Activated naive CD4-positive, alpha-beta T cell treated with anti-CD3 and anti-CD28 coated beads, Interleukin-2, amount 50 U/mL, for 72 hours (primary cell): Measurements from ENCODE around the gene HABP2. TPM values are rescaled to one million over a fixed set of nuclear protein-coding genes. Genes with fewer than 3 reads are reported as not detected.

ENCODE experiments used
- ATAC-seq, 2 donors: fragments of 150-1000 bp; cut with Tn5 transposase; 2 replicates each; pipeline ENCODE4 v1.10.0; 2021; ENCODE audit warnings: mild to moderate bottlenecking in 2 of 2, moderate library complexity in 2 of 2
- DNase-seq, 2 donors: peaks; one replicate each; pipeline ENCODE4 v3.0.0; 2021 to 2022; ENCODE audit warnings: low spot score in 2 of 2
- H3K27ac Mint-ChIP-seq, 2 donors: one replicate each; pipeline ENCODE4 v1.8.0; 2022; ENCODE audit warnings: mild to moderate bottlenecking in 2 of 2, mixed read lengths in 2 of 2
- H3K36me3 Mint-ChIP-seq, 2 donors: one replicate each; pipeline ENCODE4 v1.8.0; 2022; ENCODE audit warnings: mixed read lengths in 2 of 2
- H3K9me3 Mint-ChIP-seq, 2 donors: one replicate each; pipeline ENCODE4 v1.8.0; 2022; ENCODE audit warnings: mixed read lengths in 2 of 2
- total RNA-seq, 2 donors: library from RNA; stranded (reverse); gene quantifications; one replicate each; pipeline ENCODE4 v1.2.3, GENCODE V29; 2022

Gene HABP2
- total RNA-seq, 2 donors from 2014 or later, result not detected

DNA sequence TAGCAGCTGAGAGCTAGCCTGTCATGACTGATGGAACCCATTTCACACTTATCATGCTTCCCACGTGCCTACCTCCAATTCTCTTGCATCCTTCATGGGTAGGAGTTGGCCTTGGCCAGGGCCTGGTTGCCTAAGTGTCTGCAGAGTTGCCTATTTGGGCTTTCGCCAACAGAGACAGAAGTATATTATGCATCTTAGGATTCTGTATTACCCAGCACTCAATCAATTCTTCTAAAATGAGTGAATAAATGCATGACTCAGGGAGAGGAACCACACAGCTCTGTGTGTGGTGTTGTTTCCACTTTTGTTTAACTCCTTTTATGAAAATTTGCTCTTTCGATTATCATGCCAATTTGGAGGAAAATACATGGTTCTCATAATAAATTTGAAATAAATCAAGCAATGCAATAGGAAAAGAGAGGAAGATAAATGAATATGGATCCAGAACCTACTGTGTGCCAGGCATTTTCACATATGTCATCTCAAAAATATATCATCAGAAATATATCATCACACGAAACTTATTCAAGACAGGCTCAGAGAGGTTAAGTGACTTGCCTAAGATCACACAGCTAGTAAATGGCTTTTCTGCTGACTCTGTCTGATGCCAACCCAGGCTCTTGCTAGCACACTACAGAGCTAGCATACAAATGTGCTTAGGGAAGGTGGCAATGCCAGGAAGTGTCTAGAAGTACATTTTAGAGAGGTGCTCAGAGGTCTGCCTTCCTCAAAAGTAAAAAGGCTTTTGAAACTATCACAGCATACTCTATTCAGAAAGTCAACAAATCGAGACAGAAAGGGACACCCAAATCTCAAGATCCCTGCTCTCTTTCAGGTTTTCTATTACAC lies 9.5 kb upstream of the HABP2 start:
- no peak for ATAC-seq
- Mint-ChIP-seq H3K27ac (no peak overlapping the region), H3K36me3 (no peaks in the 10 kb centered on the region), H3K9me3 (no peaks in the 10 kb centered on the region)
- no peak for DNase-seq

DNA sequence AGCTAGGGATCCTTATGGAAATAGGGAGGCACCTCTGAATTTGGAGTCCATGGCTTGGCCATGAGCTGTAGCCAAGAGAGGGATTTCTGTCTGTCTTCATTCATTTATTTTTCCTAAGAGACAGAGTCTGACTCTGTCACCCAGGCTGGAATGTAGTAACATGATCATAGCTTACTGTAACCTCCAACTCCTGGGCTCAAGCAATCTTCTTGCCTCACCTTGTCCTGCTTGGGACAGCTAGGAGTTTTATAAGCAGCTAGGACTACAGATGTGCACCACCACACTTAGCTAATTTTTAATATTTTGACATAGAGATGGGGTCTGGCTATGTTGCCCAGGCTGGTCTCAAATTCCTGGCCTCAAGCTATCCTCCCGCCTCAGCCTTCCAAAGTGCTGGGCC lies 8.5 kb upstream of the HABP2 start:
- DNase-seq, result no peak
- Mint-ChIP-seq H3K27ac (no peak overlapping the region), H3K9me3 (no peaks in the 10 kb centered on the region), H3K36me3 (no peaks in the 10 kb centered on the region)
- ATAC-seq, result no peak

DNA sequence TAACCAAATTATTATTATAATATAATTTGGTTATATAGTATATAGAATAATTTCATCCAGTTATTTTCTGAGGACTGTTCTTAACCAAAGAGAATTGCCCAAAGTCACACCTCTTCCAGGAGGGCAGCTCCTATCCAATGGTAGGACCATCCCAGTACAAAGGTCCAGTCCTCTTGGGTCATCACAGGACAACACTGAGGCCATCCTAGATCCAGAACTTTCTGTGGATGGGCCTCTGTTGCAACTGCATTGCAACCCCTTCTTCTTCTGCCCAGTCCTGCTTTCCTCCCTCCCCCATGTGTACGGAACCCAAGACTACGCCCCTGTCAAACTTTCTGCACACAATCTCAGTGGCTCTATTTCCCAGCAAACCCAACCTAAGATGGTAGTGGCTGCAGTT lies 5.4 kb upstream of the HABP2 start:
- ATAC-seq, result no peak
- DNase-seq, result no peak
- Mint-ChIP-seq H3K27ac (no peak overlapping the region), H3K36me3 (no peaks in the 10 kb centered on the region), H3K9me3 (no peaks in the 10 kb centered on the region)

DNA sequence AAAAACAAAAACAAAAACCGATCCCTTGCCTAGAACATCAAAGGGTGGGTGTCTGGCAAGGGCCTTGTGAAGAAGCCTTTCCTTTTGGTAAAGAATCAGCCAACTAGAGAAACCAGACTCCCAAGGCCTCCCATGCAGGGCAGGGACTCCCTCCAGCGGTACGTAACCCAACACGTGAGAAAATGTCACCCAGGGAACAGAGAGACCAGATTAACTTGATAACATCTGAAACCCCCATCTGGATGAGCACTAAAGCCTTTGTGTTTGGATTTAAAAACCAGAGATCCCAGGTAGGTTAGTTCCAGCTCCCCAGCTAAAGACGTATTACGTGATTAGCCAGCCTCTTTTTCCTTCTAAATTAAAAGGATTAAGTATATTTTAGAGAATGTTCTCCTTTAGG lies 3.0 kb upstream of the HABP2 start:
- no peaks in the 10 kb centered on the region for H3K36me3 Mint-ChIP-seq
- ATAC-seq, result no peak
- H3K27ac Mint-ChIP-seq, result no peak overlapping the region

DNA sequence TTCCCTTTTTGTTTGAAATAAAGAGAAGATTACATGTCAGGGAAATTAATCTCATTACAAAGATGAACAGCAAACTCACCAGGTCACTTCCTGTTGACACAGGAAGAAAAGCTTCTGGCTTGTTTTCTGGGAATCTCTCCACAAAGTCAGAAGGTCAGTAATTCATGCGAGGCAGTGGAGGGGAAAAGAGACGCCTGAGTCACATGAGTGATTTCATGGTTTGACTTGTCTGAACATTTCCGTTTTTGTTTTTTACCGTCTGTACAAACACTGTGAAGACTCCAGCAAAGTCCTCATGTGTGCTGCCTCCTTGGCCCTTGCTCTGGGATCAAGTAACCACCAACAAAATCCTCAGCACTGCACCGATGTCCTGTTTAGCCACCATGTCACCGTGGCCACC lies 2.5 kb upstream of the HABP2 start:
- no peak overlapping the region for H3K27ac Mint-ChIP-seq
- H3K9me3 Mint-ChIP-seq, result no peaks in the 10 kb centered on the region
- DNase-seq, result no peak
- ATAC-seq, result no peak
- no peaks in the 10 kb centered on the region for H3K36me3 Mint-ChIP-seq

More for the DNA sequence above, 3.0 kb upstream of the HABP2 start:
- DNase-seq, result no peak
- no peaks in the 10 kb centered on the region for H3K9me3 Mint-ChIP-seq

DNA sequence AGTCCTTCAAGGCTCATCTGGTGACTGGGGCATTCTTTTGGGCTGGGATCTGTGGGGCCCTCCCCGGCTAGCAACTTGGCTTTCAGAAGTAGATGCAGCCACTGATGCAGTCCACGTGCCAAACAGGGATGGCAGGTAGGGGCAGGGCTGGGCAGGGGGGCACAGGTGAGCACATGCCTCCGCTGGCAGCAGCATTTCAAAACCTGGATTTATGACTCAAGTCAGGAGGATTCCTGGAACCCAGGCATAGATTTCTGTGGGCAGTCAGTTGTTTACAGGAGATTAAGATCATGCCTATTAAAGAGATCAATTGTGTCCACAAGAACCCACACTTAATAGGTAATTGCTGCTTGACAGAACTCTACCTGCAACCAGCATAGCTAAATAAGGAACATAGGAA lies 839 bp upstream of the HABP2 start:
- H3K36me3 Mint-ChIP-seq, result no peaks in the 10 kb centered on the region
- H3K27ac Mint-ChIP-seq, result no peak overlapping the region
- ATAC-seq, result no peak
- DNase-seq, result no peak
- H3K9me3 Mint-ChIP-seq, result no peaks in the 10 kb centered on the region

DNA sequence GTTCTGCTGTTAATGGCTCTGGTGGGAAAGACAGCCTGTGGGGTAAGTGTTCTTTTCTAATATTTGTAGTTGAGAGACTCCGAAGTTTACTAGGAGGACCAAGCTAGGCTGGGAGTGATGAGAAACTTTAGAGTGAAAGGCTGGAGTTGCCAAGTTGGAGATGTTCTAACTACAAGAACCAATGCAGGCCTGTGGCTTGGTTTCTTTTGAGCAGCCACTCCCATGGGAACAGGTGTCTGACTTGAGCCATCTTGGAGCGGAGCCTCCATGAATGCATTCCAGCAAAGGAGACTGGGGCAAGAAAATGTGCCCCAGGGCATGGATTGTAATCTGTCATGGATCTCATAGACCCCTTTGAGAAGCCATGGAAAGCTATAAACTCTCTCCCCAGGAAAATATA lies 296 bp downstream of the HABP2 start:
- ATAC-seq, result no peak
- Mint-ChIP-seq H3K27ac (no peak overlapping the region), H3K9me3 (no peaks in the 10 kb centered on the region), H3K36me3 (no peaks in the 10 kb centered on the region)
- DNase-seq, result no peak

DNA sequence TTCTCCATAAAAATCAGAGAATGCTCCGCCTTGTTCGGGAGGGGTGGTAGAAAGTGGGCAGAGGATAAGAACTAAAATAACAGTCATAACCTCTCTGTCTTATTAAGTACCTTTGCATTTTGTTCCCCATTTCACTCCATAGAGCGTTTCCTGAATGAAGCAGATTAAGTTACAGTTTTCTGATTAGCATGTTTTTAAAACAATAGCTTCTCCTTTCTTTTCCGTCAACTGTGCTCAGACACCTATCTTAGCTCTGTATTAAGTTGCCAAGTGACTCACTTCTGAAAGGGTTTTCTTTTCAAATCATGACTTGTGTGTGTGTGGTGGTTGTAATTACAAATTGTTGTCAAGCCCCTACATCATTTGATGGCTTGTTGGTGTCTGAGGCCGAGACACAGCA lies 1.4 kb downstream of the HABP2 start:
- H3K36me3 Mint-ChIP-seq, result no peaks in the 10 kb centered on the region
- H3K27ac Mint-ChIP-seq, result no peak overlapping the region
- DNase-seq (no peak), ATAC-seq (no peak)
- H3K9me3 Mint-ChIP-seq, result no peaks in the 10 kb centered on the region

DNA sequence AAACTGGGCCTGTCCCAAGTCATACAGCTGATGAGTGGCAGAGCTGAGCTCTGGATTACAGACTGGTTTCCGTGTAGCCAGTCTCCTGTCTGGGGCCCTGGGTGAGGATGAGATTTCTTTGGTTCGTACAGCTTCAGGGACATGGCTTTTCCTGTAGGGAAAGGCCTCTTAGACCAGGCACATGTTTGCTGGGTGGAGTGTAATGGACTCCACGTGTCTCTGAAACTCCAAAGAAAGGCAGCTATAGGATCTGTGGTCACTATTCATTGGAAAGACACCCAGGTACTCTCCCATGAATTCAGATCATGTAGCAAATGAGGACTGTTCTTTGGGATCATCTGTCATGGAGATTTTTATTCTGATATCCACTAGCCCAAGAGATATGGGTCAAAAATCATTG lies 2.4 kb downstream of the HABP2 start:
- ATAC-seq, result no peak
- Mint-ChIP-seq H3K36me3 (no peaks in the 10 kb centered on the region), H3K9me3 (no peaks in the 10 kb centered on the region), H3K27ac (no peak overlapping the region)
- DNase-seq, result no peak

DNA sequence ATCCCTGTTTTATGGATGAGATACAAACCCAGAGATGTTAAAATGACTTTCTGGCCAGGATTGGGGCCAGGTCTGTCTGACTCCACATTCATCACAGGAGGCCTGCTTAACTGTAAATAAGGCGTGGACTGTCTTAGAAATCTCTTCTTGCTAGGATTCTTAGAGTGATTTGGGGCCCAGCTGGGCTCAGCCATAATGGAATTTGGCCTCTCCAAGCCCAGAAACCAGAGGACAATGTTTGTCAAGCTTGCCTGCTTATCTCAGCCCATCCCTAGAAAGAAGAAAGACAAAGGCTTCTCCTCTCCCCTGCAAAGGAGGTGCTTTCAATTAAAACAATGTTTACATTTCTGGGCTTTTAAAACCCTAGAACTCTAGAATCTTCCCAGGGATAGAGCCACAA lies 2.9 kb downstream of the HABP2 start:
- ATAC-seq (no peak), DNase-seq (no peak)
- Mint-ChIP-seq H3K27ac (no peak overlapping the region), H3K9me3 (no peaks in the 10 kb centered on the region), H3K36me3 (no peaks in the 10 kb centered on the region)

DNA sequence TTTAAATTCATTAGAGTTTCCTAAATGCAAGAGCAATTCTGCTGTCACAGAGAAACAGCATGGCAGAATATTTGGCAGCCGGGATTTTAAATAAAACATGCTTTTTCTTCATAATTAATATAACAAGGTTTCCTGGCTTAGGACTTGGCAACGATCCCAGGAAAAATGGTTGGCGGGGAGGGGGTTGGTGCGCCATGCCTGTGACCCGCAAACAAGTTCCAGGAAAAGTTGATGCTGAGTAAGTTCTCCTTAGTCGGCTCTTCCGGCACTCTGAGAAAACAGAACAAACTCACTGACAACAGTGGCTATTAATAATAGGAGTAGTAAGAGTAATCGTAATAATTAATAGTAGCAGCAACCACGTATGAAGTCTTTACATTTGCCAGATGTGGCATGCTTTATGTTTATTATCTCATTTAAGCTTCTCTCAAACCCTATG lies 4.6 kb downstream of the HABP2 start:
- no peak for DNase-seq

DNA sequence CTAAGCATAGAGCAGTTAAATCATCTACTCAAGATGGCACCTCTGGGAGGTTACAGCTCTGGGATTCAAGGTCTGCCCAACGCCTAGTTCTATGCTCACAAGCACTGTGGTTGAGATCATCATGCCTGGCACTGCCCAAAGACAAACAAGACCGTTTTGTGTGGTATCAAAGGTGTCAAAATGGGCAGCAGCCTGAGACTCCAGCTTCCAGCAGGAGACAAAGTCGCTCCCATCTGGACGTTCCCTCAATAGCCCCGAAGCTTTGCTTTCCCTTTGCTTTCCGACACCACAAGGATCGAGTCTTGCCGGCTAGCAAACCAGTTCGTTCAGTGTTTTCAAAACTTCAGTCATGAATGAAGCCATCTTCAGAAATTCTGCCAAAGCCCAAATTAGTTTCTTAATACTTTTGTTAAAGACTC lies 5.1 kb downstream of the HABP2 start:
- H3K9me3 Mint-ChIP-seq, result no peaks in the 10 kb centered on the region

More for the DNA sequence above, 4.6 kb downstream of the HABP2 start:
- no peak for ATAC-seq
- Mint-ChIP-seq H3K27ac (no peak overlapping the region), H3K36me3 (no peaks in the 10 kb centered on the region), H3K9me3 (no peaks in the 10 kb centered on the region)

DNA sequence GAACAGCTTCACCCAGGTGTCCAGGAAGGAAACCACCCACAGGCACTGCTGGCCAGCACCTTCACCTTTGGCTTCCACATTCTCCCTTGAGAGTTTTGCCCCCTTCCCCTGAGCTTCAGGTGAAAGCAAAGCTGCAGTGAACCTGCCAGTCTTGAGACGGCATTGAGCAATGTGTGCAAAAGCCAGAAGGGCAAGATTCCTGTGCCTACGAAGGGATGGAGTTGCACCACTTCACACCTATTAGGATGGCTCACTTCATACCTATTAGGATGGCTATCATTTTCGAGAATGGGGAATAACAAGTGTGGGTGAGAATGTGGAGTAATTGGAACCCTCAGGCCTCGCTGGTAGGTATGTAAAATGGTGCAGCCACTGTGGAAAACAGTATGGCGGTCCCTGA lies 7.2 kb downstream of the HABP2 start:
- no peaks in the 10 kb centered on the region for H3K36me3 Mint-ChIP-seq
- no peak for DNase-seq
- H3K27ac Mint-ChIP-seq, result no peak overlapping the region
- ATAC-seq, result no peak
- no peaks in the 10 kb centered on the region for H3K9me3 Mint-ChIP-seq

More for the DNA sequence above, 5.1 kb downstream of the HABP2 start:
- ATAC-seq (no peak), DNase-seq (no peak)
- Mint-ChIP-seq H3K27ac (no peak overlapping the region), H3K36me3 (no peaks in the 10 kb centered on the region)

DNA sequence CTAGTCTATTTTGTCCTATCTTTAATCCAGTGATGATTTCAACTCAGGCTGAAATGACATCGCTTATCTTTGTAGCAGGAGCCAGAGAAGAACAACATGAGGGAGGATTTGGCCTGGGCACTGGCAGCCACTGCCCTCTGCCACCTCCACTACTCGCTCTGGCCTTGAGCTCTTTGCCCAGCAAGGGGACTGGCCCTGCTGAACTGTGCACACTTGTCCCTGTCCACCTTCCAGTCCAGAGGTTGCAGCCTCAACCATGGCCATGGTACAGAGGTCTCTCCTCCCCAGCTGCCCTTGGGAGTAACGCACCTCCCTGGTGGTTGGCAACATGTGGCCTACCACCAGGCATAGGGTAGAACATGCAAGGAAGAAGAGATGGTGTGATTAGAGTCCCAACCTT lies 8.4 kb downstream of the HABP2 start:
- no peaks in the 10 kb centered on the region for H3K9me3 Mint-ChIP-seq
- DNase-seq (no peak), ATAC-seq (no peak)
- no peak overlapping the region for H3K27ac Mint-ChIP-seq
- H3K36me3 Mint-ChIP-seq, result no peaks in the 10 kb centered on the region

DNA sequence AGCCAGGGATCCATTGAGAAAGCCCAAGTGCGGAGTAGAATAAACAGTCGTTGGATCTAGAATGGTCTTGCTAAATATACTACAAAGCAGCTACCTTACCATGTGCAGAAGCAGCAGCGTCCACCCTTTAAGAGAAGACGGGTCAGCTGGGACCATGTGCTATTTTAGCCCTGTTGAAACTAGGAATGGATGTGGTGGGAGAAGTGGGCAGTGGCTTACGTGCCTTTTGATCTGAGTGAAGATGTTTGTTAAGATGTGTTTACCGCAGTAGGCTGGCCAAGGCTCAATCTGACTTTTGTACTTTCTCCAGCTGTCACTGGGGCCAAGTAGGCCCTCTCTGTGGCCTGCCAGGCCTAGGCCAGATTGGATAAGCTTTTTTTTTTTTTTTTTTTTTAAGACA lies 9.2 kb downstream of the HABP2 start:
- H3K36me3 Mint-ChIP-seq, result no peaks in the 10 kb centered on the region
- ATAC-seq (no peak), DNase-seq (no peak)
- H3K9me3 Mint-ChIP-seq, result no peaks in the 10 kb centered on the region
- no peak overlapping the region for H3K27ac Mint-ChIP-seq

DNA sequence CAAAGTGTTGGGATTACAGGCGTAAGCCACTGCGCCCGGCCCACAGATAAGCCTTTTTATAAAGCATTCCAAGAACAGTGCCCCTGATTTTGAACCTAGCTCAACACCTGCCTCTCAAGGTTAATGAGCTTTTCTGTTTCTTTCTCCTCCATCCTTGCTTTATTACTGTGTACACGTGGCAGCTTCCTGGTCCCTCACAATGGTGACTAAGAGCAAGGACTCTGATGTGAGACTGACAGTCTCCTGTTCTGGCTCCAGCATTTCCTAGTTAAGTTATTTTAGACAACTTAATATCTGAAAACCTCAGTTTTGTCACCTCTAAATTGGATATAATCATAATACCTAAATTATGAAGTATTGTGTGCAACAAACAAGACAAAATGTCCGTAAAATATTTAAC lies 9.9 kb downstream of the HABP2 start:
- no peak for DNase-seq
- Mint-ChIP-seq H3K9me3 (no peaks in the 10 kb centered on the region), H3K27ac (no peak overlapping the region), H3K36me3 (no peaks in the 10 kb centered on the region)
- ATAC-seq, result no peak

DNA sequence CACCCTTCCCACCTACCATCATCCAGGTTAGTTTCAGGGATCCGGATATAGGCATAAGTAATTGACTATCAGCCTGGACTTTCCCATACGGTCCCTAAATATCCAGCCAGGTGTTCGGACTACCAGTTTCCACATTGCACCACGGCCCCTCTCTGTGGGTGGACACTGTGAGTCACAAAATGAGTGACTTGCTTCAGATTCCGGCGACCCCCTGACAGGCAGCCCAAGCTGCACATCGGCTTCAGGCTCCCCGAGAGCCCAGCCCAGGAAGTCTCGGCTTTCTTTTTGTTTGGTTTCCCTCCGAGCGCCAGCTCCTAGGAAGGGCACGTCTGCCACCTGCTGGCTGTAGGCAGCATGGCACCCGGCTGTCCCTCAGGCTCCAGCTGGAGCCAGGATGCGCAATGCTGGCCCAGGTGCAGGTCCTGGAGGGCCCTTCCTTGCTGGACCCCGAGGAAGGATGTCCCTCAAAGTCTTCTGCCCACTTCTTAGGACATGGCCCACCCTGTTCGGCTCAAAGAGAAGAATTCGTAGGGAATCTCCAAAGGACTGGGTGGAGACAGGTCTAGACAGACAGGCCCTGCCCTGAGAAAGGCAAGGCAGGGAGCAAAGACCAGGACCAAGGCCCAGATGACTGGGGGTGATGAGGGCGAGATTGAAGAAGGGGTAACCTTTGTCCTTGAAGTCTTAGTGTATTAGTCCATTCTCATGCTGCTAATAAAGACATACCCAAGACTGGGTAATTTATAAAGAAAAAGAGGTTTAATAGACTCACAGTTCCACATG lies 10.6 kb downstream of the HABP2 start:
- ATAC-seq, result peak; percentile 89 to 96

DNA sequence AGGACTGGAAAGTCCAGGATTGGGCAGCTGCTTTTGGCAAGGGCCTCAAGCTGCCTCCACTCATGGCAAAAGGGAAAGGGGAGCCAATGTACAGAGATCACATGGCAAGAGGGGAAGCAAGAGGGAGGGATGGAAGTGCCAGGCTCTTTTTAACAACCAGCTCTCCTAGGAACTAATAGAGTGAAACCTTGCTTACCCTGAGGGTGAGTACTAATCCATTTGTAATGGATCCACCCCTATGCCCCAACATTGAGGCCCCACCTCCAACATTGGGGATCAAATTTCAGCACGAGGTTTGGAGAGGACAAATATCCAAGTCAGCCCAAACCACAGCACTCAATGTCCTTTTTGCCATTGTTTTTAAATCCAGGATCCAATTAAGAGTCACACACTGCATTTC lies 12.5 kb downstream of the HABP2 start:
- Mint-ChIP-seq H3K36me3 (no peaks in the 10 kb centered on the region), H3K9me3 (no peaks in the 10 kb centered on the region), H3K27ac (no peak overlapping the region)
- ATAC-seq, result no peak
- no peak for DNase-seq

More for the DNA sequence above, 10.6 kb downstream of the HABP2 start:
- DNase-seq, result peak; percentile 61 to 78
- Mint-ChIP-seq H3K27ac (peak overlapping the region; percentile 14 to 36), H3K9me3 (no peaks in the 10 kb centered on the region), H3K36me3 (no peaks in the 10 kb centered on the region)
